NCI-H226 (cell line): ENCODE measurements around the gene RAB17.
A peak's percentile ranks its signal among the peaks of the same experiment; 100 is the strongest.

Source experiments
- DNase-seq: peaks from one replicate; pipeline ENCODE4 v3.0.0-alpha.2; 2015

RAB17 gene

GRCh38 chr2:237556773-237557632 is 33.5 kb downstream of the RAB17 start:
- DNase-seq = no peak

DNA sequence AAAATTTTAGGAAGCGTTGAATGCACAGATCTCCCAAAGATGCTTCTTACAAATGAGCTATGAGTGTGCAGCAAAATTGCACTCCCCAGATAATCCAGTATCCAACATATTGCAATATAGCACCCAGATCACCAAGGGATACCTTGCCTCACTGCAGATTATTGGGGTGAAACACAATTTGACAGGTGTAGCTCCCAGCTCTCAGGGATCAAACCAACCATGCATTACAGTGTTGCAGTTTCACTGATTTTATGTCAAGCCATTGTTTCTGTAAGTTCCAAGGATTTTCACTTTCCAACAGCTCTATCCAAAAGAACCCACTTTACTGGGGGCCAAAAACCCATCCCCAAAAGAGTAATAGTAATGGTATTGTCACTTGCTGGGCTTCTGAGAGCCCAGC is 35.0 kb downstream of the RAB17 start:
- DNase-seq = no peak

DNA sequence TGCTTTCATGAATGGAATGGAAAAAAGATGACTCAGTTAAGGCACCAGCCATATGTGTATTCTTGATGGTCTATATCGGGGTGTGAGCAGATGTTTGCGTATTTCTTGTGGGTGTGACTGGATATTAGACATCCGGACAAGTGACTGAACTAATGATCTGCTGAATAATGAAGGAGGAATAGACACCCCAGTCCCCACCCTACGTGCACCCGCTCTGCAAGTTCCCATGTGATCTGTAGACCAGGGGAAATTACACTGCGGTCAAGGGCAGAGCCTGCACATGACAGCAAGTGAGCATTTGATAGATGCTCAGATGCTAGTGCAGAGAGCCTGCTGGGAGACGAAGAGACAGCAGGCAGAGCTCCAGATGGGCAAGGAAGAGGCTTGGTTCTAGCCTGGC is 36.6 kb downstream of the RAB17 start:
- DNase-seq = no peak

DNA sequence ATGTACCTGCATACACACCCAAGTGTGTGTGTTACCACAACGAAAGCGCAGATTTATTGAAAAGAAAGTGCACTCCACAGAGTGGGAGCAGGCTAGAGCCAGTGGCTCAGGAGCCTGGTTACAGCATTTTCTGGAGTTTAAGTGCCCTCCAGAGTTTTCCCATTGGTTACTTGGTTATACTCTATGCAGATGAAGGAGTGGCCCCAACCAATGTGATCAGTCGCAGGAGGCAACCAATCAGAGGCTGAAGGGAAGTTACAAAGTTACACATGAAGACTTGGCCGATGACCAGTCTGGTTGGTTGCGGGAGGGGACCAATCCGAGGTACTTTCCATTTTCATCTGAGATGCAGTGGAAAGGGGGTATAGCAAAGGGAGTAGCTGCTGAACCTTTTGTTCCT is 37.6 kb downstream of the RAB17 start:
- no peak for DNase-seq

DNA sequence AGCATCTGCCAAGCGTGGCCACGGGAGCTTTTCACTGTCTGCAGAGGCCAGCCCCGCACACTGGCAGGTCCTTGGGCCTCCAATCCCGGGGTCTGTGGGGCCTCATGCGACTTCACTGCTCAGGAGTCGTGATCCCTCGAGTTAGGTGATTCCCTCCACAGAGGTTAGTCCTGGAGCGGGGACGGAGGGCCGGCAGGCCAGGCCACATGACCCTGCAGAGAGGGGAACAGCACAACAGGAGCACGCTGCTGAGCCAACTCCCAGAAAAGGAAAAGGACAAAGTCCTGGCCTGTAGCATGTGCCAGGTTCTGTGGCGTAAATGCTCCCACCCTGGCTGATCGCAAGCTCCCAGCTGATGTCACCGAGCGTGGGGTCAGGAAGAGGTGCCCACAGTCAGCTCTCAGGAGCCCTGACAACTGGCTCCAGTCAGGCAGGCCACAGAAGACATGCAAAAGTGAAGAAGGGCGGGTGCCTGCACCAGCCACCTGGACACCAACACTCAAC is 39.4 kb downstream of the RAB17 start:
- no peak for DNase-seq

GRCh38 chr2:237549643-237550415 is 40.7 kb downstream of the RAB17 start:
- no peak for DNase-seq

DNA sequence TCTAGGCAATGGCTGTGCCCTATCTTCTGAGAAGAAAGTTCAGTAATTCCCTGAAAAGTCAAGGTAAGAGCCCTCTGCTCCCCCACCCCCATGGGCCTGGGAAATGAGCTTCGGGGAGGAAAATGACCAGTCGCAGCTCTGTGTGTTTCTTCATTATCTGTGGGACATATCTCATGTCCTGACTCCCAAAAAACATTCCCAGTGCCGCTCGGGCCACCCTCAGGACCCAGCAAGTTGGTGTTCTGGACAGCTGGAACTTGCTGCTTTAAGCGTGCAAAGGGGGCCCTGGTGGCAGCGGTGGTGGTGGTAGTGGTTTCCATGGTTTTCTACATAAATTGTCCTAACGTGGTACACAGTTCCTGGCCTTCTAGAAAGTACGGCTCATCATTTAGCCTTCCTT is 41.3 kb downstream of the RAB17 start:
- no peak for DNase-seq

- no peak for DNase-seq
Measured at GRCh38 chr2:237547841-237548416, 42.6 kb downstream of the RAB17 start.

- no peak for DNase-seq
Measured at GRCh38 chr2:237546876-237547395, 43.6 kb downstream of the RAB17 start.

- no peak for DNase-seq
Measured at GRCh38 chr2:237546040-237546875, 44.3 kb downstream of the RAB17 start.

- DNase-seq = no peak
Measured at GRCh38 chr2:237542001-237542704, 48.4 kb downstream of the RAB17 start.

- no peak for DNase-seq
Measured at GRCh38 chr2:237541243-237541642, 49.3 kb downstream of the RAB17 start.

- DNase-seq = peak; percentile 22
Measured at GRCh38 chr2:237540823-237541222, 49.7 kb downstream of the RAB17 start.

DNA sequence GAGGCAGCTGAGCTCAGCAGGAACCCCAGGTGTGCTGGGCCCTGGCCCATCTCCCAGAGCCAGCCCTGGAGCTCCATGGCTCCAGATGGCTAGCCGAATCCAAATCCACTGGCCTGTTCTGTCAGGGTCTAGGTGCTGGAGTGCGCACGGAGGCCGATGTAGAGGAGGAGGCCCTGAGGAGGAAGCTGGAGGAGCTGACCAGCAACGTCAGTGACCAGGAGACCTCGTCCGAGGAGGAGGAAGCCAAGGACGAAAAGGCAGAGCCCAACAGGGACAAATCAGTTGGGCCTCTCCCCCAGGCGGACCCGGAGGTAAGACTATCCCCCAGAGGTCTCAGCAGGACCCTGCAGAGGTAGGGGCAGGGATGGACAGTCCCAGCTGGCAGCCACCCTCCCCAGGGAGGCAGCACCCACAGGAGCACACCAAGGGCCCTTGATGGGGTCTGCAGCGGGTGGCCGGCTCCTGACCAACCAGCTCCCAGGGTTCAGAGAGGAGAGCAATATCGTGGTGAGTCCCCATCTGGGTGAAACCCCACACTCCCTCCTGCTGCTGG is 50.2 kb downstream of the RAB17 start:
- DNase-seq = no peak

- no peak for DNase-seq
Measured at GRCh38 chr2:237539681-237540080, 50.9 kb downstream of the RAB17 start.

GRCh38 chr2:237538901-237539300 is 51.6 kb downstream of the RAB17 start:
- no peak for DNase-seq

- no peak for DNase-seq
Measured at GRCh38 chr2:237538001-237538720, 52.4 kb downstream of the RAB17 start.

DNA sequence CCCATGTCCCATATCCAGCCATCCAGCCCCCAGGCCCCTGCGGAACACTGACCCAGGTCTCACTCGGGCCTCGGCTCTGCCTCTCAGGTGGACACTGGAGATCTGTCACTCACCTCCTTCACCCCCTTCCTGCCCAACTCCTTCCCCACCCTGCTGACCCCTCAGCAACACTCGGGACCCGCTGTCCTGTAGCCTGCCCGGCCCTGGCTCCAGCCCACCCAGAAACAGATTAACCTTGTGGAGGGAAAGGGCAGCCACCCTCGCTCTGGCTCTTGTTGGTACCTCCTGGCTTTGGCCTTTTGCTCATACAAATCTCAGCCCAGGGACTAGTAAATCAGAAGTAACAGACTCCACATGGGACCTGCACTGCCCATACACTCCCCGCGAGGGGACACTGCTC is 53.9 kb downstream of the RAB17 start:
- DNase-seq = no peak

GRCh38 chr2:237536083-237536415 is 54.5 kb downstream of the RAB17 start:
- no peak for DNase-seq

- no peak for DNase-seq
Measured at GRCh38 chr2:237535385-237536082, 55.0 kb downstream of the RAB17 start.
